ENCODE results near the gene HPCAL4. TPM values are rescaled to one million over a fixed set of nuclear protein-coding genes. Genes with fewer than 3 reads are reported as not detected.
A peak's percentile ranks its signal among the peaks of the same experiment; 100 is the strongest.

The HPCAL4 gene
- total RNA-seq, 6 donors from 2014 or later: under 0.01 to 1.1 (median 0.43) TPM

DNA sequence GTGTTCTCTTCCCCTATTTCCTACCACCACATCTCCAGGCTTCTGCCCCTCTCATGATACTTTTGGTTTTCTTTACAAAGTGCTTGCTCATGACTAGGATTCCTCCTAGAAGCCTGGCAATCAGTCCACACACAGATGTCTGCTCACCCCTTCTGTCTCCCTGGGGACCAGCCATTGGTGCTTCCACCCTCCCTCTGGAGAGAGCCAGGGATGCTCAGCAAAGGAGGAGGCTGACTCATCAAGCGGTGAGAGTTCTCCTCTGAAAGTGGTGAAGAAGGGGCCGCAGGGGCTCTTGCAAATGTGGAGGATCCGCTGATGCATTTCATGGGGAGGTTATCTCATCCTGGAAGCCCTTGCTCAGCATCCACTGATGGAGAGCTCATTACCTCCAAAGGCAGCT lies 33.8 kb downstream of the HPCAL4 start:
- ATAC-seq (ENCODE audit: low FRiP score in 2 of 2) (no peak), DNase-seq (no peak)
- H3K4me3 ChIP-seq: no peak overlapping the region
- TF ChIP-seq POLR2AphosphoS5 (IDR thresholded peaks at IDR 0.05): no peak
- no peaks in the 10 kb centered on the region for H3K9me3 ChIP-seq
- 75 to 89% methylated on average over 3 of the region's 3 CpGs for WGBS, 2 donors
- H3K27ac ChIP-seq: no peak overlapping the region
- peaks cover 0 to 7% (median 6%) of the 10 kb centered on the region in 4 donors for H3K4me1 ChIP-seq
- no peaks in the 10 kb centered on the region for H3K36me3 ChIP-seq
- no peaks in the 10 kb centered on the region for H3K27me3 ChIP-seq

DNA sequence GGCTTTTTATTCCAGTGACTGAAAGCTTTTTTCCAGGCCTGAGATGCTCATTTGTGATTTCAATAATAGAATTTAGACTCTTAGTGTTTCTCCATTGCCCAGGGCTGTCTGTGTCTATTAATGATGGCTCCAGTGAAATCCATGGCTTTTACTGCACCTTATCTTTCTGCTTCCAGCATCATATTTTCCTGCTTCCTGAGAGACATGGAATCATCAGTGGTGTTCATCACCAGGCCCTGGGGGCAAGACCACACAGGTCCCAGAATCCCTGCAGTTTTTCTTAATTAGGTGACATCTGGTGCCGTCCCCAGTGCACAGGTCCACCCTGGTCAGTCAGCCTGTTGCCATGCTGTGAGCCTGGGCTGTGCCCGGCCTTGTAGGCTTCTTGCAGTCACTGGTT lies 34.8 kb downstream of the HPCAL4 start:
- no peaks in the 10 kb centered on the region for H3K9me3 ChIP-seq
- DNase-seq: no peak
- no peaks in the 10 kb centered on the region for H3K36me3 ChIP-seq
- peaks cover 0 to 7% (median 3%) of the 10 kb centered on the region in 4 donors for H3K4me1 ChIP-seq
- 84 to 86% methylated on average over 2 of the region's 2 CpGs for WGBS, 2 donors
- ATAC-seq (ENCODE audit: low FRiP score in 2 of 2): no peak
- TF ChIP-seq EP300 (IDR thresholded peaks at IDR 0.05): no peak
- TF ChIP-seq POLR2A (IDR thresholded peaks at IDR 0.05): no peak
- TF ChIP-seq POLR2AphosphoS5 (IDR thresholded peaks at IDR 0.05): no peak
- TF ChIP-seq, protein P1, sequence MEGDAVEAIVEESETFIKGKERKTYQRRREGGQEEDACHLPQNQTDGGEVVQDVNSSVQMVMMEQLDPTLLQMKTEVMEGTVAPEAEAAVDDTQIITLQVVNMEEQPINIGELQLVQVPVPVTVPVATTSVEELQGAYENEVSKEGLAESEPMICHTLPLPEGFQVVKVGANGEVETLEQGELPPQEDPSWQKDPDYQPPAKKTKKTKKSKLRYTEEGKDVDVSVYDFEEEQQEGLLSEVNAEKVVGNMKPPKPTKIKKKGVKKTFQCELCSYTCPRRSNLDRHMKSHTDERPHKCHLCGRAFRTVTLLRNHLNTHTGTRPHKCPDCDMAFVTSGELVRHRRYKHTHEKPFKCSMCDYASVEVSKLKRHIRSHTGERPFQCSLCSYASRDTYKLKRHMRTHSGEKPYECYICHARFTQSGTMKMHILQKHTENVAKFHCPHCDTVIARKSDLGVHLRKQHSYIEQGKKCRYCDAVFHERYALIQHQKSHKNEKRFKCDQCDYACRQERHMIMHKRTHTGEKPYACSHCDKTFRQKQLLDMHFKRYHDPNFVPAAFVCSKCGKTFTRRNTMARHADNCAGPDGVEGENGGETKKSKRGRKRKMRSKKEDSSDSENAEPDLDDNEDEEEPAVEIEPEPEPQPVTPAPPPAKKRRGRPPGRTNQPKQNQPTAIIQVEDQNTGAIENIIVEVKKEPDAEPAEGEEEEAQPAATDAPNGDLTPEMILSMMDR (IDR thresholded peaks at IDR 0.05): no peak
- no peak overlapping the region for H3K4me3 ChIP-seq
- H3K27ac ChIP-seq: no peak overlapping the region
- no peaks in the 10 kb centered on the region for H3K27me3 ChIP-seq

DNA sequence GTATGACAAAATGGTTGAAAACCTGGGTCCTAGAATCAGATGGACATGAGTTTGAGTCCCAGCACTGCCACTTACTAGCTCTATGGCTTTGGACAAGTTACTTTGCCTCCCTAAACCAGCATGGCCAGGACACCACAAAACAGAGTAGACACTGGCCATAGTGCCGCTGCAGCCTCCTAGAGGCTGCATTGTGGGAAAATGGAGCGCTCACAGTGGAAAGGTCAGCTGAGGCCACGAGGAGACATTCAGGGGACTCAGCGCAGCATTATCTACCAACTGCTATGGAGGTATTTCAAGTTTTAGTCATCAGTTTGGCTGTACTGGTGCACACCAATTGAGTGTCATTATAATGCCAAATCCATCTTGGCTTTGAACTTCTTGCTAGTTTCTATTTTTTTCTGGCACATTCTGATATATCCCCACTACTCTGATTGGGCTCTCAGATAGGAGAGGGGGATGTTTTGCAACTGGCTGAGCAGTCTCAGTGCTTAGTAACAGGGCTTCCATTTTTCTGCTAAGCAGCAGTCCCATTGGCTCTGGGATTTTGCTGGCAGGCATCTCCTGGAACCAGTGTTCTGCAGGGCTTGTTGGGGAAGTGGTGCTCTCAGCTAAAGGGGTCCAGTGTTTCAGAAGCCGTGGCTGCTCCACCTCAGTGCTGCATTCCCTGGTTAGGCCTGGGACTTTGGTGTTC lies 35.5 kb downstream of the HPCAL4 start:
- no peaks in the 10 kb centered on the region for H3K27me3 ChIP-seq
- WGBS, 2 donors: 86 to 100% methylated on average over 1 to 5 of the region's 5 CpGs
- H3K36me3 ChIP-seq: no peaks in the 10 kb centered on the region
- ATAC-seq (ENCODE audit: low FRiP score in 2 of 2): no peak
- no peak overlapping the region for H3K27ac ChIP-seq
- H3K4me3 ChIP-seq: no peak overlapping the region
- peaks cover 0 to 7% (median 3%) of the 10 kb centered on the region in 4 donors for H3K4me1 ChIP-seq
- TF ChIP-seq POLR2AphosphoS5 (IDR thresholded peaks at IDR 0.05): no peak
- TF ChIP-seq POLR2A (IDR thresholded peaks at IDR 0.05): no peak
- TF ChIP-seq, protein P1 (IDR thresholded peaks at IDR 0.05): no peak
- TF ChIP-seq EP300 (IDR thresholded peaks at IDR 0.05): no peak
- no peaks in the 10 kb centered on the region for H3K9me3 ChIP-seq
- DNase-seq: no peak

DNA sequence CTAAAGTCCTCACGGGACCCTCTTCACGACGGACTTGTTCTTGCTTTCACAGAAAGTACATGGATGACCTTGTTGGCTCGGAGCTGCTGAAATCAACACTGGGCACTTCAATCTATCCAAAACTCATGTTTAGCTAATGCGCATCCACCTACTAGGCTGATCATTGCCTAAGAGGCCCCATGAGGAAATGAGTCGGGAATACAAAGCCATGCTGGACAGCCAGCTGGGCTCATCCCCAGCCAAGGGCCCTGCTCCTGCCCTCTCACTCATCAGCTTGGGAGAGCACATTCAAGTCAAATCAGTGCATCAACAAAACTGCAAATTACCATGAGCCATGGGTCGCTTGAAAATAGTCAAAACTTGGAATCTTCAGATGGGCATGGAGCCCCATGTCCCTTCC lies 36.9 kb downstream of the HPCAL4 start:
- Histone ChIP-seq H3K9me3 (no peaks in the 10 kb centered on the region), H3K4me3 (no peak overlapping the region), H3K36me3 (no peaks in the 10 kb centered on the region), H3K27me3 (no peaks in the 10 kb centered on the region), H3K27ac (no peak overlapping the region), H3K4me1 (peaks cover 0 to 7% (median 3%) of the 10 kb centered on the region in 4 donors)
- ATAC-seq (ENCODE audit: low FRiP score in 2 of 2) (peak in 1 of 2 donors; percentile 17), DNase-seq (no peak)
- WGBS, 2 donors: 76 to 85% methylated on average over 7 of the region's 7 CpGs
- TF ChIP-seq POLR2A (IDR thresholded peaks at IDR 0.05): no peak
- TF ChIP-seq, protein P1 (IDR thresholded peaks at IDR 0.05): no peak
- no peak for TF ChIP-seq POLR2AphosphoS5 (IDR thresholded peaks at IDR 0.05)
- TF ChIP-seq EP300 (IDR thresholded peaks at IDR 0.05): no peak

DNA sequence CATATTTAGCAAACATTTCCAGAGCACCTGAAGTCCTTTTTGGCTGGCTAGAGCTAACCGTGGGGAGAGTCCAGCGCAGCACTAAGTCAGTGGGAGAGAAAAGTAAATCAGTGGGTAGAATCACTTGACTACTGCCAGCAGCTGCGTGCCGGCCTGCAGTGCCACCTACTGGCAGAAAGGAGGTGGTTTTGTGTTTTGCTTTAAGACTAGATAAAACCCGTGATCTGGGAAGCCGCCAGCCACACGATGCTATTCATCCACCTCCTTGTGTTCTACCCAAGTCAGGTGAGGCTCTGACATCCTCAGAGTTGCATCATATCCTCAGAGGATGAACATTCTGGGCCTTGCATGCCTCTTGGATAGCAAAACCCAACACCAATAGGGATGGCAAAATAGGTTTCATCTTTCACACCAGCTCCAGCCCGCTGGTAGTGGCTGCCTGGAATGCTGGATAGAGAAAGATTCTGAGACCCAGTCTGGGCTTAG lies 37.6 kb downstream of the HPCAL4 start:
- TF ChIP-seq EP300 (IDR thresholded peaks at IDR 0.05) (no peak), POLR2AphosphoS5 (IDR thresholded peaks at IDR 0.05) (no peak), POLR2A (IDR thresholded peaks at IDR 0.05) (no peak)
- TF ChIP-seq, protein P1 (IDR thresholded peaks at IDR 0.05): peak; percentile 81 to 89 (median 82)
- H3K36me3 ChIP-seq: no peaks in the 10 kb centered on the region
- H3K27ac ChIP-seq: no peak overlapping the region
- ATAC-seq (ENCODE audit: low FRiP score in 2 of 2) (peak in 1 of 2 donors; percentile 88), DNase-seq (peak; percentile 75 to 76)
- H3K27me3 ChIP-seq: no peaks in the 10 kb centered on the region
- WGBS, 2 donors: 5 to 6% methylated on average over 7 to 8 of the region's 8 CpGs
- peaks cover 0 to 9% (median 3%) of the 10 kb centered on the region in 4 donors for H3K4me1 ChIP-seq
- no peak overlapping the region for H3K4me3 ChIP-seq
- H3K9me3 ChIP-seq: no peaks in the 10 kb centered on the region
